CD4-positive, alpha-beta T cell treated with Interferon alpha-2 for 1 hour (primary cell): ENCODE data around the gene PDZRN4.
"Not testable (repeated sequence)": the region's sequence is repeated elsewhere in the genome, so short reads cannot be mapped to it uniquely, and the experiment has no call there.

ENCODE experiments used
- DNase-seq, 2 donors: peaks; one replicate each; pipeline ENCODE4 v3.0.0-alpha.2; 2020 to 2022

Gene PDZRN4

GRCh38 chr12:41217727-41218126 lies 29.6 kb downstream of the PDZRN4 start:
- no peak for DNase-seq

DNA sequence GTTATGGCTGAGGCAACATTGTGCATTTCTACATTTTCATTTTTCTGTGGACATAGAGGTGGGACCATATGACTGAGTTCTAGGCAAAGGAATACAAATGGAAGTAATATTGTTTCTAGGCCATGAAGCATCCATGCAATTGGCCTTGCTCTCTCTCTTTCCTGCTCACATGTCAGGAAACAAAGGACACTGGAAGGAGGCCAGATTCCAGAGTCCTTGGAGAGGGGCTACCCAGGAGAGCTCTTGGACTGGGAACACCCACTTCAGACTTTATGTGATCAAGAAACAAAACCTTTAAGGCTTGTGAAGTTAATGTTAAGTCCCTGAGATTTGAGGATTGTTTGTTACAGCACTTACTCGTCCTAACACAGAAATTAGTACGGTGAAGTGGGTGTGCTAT lies 32.8 kb downstream of the PDZRN4 start:
- DNase-seq: no peak

- DNase-seq: no peak
Observed at GRCh38 chr12:41221491-41221890, 33.4 kb downstream of the PDZRN4 start.

DNA sequence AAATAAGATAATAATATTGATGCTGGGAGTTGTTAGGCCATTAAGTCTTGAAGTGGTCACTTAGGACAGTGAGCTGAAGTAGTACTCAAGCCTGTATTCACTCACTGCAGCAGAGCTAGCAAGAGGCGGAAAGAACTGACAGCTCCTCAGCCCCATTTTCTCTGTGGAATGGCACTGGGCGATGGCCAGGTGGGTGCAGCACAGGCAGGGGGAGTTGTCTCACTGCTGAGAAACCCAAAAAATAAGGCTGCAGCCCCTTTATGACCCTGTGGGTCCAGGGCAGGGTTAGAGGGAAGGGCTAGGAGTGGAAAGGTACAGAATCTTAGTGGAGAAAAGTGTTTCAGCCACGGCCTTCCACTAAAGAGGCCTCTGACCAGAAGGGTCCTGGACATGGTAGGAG lies 35.5 kb downstream of the PDZRN4 start:
- no peak for DNase-seq

- DNase-seq: no peak
Observed at GRCh38 chr12:41224066-41224465, 35.9 kb downstream of the PDZRN4 start.

GRCh38 chr12:41225179-41225578 lies 37.1 kb downstream of the PDZRN4 start:
- DNase-seq: no peak

GRCh38 chr12:41228066-41228820 lies 40.1 kb downstream of the PDZRN4 start:
- DNase-seq: no peak

DNA sequence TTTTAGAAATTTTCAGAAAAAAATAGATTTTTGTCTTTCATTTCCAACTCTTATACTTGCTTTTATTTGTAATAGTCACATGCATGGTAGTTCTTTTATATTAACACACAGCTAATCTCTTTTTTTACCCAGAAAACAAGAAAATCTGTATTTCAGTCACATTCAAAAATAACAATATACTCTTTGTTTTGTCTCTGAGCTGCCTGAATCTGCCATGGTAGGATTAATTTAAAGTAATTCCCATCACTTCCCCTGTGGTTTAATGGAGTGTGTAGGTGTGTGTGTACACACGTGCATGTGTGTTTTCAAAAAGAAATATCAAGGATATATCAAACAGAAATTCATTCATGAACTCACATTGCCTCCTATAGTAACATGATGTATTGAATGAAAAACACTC lies 42.6 kb downstream of the PDZRN4 start:
- no peak for DNase-seq

GRCh38 chr12:41234692-41235091 lies 46.6 kb downstream of the PDZRN4 start:
- DNase-seq: no peak

DNA sequence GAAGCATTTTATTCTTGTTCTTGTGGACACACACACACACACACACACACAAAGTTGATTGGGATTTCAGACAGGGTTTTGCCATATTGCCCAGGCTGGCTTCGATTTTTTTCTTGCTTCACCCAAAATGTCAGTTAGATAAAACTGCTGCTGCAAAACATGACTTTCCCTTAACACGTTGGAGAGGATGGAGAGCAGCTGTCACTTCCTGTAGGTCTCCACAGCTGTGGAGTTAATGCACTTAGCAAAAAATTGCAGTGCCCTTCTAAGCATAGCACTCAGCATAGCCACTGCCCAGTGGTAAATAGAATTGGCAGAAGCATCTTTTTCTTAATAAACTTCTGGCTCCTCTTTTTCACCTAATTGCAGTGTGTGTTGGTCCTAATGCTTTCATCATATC lies 54.5 kb downstream of the PDZRN4 start:
- DNase-seq: no peak

DNA sequence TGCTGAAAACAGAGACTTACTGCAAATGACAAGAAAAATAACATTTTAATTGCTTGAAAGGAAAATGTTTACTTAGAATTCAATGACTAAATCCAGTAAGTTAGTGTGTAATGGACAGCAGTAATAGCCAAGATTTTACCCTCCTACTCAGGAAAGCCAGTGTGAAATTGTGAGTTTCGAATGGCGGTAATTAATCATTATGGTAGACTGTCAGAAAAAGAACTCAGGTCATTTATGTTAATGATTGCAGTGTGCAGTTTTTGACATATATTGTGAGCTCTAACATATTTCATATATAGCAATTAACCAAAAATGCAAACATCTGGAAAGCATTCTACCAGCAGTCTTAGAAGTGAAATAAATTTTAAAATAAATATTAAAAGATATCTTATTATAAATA lies 60.3 kb downstream of the PDZRN4 start:
- no peak for DNase-seq

- DNase-seq: no peak
Observed at GRCh38 chr12:41250748-41251147, 62.6 kb downstream of the PDZRN4 start.

DNA sequence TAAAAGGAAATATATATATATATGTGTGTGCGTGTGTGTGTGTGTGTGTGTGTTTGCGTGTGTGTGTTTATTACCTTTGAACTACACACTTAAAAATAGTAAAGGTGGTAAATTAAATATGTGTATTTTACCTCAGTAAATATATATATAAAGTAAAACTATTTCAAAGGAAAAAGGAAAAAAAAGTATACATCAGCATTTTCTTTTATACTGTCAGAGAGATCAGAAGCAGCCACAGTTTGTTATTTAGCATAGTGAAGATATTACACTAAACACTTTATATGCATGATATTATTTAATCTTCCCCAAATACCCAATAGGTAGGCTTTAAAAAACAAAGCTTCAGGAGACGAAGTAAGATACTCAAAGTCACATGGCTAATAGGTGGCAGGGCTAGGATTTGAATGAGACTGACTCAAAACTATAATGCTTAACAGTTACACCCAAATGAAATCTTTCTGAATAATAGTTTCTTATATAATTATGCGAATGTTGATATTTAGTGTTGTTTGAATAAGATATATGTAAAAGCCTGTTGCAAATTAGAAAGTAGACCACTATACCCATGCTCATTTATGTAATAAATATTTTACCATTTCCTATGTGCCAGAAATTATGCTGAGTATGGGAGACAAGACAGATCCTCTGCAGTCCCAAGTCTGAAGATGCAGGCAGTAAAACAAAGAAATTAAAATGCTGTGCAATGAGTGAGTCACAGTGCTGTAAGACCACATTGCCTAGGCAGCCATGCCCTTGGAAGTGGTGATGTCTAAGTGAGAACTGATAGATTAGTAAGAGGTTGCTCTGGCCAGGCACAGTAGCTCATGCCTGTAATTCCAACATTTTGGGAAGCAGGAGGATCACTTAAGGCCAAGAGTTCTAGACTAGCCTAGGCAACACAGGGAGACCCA lies 66.1 kb downstream of the PDZRN4 start:
- no peak for DNase-seq

GRCh38 chr12:41263196-41263595 lies 75.1 kb downstream of the PDZRN4 start:
- DNase-seq: not testable (repeated sequence)

DNA sequence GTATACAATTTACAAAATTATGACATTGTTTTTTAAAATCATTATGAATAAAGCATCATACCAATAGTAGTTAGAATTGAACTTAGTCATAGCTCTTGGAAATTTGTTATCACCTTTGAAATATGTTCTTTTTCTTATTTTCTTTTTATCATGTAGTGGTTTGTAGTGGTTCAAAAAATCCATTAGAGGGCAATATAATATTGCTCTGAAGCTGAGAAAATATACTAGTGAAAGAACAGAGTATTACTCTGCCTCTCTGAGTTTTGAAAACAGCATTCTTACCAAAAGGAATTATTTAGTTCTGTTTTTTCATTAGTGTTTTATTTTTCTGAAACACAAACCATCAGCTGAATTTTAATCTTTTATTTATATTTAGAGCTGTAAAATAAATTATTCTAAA lies 76.2 kb downstream of the PDZRN4 start:
- DNase-seq: no peak

DNA sequence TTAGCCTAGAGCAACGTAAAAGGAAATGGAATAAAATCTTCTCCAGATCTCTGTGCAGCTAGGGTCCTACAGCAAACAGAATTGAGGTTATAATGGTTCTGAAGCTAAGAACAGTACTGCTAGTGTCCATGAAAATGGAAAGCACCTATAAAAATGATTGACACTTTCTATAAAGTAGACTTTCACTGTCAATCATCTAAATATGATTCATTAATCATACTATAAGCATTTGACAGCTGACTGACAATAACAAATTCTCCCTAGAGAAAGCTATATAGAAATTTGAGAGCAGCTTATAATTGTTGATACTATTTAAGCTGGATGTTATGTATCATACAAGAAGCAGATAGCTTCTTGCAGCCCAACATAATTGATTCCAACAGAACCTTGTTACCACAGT lies 80.9 kb downstream of the PDZRN4 start:
- DNase-seq: no peak

DNA sequence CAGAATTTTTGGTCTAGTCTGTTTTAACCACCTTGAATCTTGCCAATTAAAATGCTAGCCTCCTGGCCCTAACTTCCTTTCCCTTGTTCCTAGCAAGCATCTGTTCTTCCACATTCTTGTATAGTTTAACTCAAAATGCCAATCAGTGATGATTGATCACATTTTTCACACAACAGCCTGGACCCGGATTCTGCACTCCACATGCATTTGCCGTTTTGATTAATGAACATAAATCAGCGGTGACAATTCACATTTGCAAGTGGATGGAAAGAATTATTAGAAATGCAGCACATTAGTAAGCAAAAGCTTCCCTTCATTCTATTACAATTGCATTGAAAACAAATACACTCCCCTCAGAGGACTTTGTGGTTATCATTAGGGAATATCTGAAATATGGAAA lies 83.4 kb downstream of the PDZRN4 start:
- no peak for DNase-seq

DNA sequence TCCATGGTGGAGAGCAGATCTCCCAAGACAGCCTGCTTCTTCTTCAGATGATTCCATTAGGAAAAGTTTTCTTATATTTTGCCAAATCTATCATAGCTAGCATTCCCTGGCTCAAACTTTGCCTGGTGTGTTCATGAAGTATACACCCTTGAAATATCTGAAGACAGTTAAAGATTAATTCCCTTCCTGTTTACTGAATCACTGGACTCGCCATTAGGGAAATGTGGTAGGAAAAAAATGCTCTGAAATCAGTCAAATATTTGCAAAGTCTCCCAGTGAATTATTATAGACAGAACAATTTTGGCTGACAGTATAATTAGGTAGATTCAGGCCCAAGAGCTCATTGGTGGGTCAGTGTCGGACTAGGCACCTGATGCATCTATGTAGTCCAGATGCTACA lies 86.5 kb downstream of the PDZRN4 start:
- DNase-seq: no peak

- peak in 1 of 2 donors; percentile 14 for DNase-seq
Observed at GRCh38 chr12:41277100-41277945, 89.2 kb downstream of the PDZRN4 start.

DNA sequence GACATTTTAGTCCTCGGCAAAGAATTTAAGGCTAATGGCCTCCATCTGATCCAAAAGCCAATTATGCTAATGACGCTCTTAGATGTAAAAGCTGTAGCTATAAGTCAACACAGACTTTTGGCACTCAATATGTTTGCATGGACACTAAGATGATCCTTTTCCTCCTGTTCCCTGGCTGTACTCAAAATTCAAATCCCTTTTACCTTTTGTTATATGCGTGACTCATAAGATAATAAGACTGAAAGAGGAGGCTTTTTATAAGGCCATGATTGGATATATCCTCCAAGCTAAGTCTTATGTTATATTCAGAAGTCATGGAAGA lies 89.8 kb downstream of the PDZRN4 start:
- DNase-seq: no peak

- not testable (repeated sequence) for DNase-seq
Observed at GRCh38 chr12:41280341-41281095, 92.4 kb downstream of the PDZRN4 start.

GRCh38 chr12:41285470-41285869 lies 97.3 kb downstream of the PDZRN4 start:
- DNase-seq: not testable (repeated sequence)

DNA sequence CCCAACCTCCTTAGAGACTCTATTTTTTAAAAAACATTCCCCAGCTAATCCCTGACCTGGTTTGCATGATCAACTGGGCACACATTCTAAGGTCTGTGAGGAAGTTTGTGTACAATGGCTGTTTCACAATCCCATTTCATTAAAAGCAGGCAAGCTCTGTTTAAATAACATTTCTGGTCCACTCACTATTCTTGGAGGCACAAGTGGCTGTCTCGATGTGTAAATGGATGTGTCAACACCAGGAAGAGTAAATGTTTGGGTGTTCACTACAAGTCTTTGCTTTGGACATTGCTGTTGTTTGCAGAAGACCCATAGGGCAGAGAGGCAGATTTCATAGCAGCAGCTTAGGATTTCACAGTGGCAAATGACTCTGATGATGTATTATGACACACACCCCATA lies 98.3 kb downstream of the PDZRN4 start:
- no peak for DNase-seq
